Activated naive CD8-positive, alpha-beta T cell treated with anti-CD3 and anti-CD28 coated beads, Interleukin-2, amount 10 ng/mL, durations not matched to agents 7 days and 5 days (primary cell): ENCODE results near the gene KRTAP10-6. TPM values are rescaled to one million over a fixed set of nuclear protein-coding genes. Genes with fewer than 3 reads are reported as not detected.
A peak's percentile ranks its signal among the peaks of the same experiment; 100 is the strongest.
"Not testable (repeated sequence)": the region's sequence is repeated elsewhere in the genome, so short reads cannot be mapped to it uniquely, and the experiment has no call there.

ENCODE experiments used
- ATAC-seq: fragments of 150-1000 bp; cut with Tn5 transposase; one replicate; pipeline ENCODE4 v1.10.0; 2021; ENCODE audit warnings: low read depth, moderate library complexity
- POLR2A ChIA-PET: fragments of 350-600 bp; sonication (Branson Sonifier 250); formaldehyde crosslinking; loops from one replicate; lab custom pipeline; 2021; ENCODE audit warnings: antibody characterized with exemption; lab: Charles Lee
- DNase-seq: peaks from one replicate; pipeline ENCODE4 v3.0.0; 2021
- H3K27ac Mint-ChIP-seq: one replicate; pipeline ENCODE4 v1.8.0; 2022; ENCODE audit warnings: mild to moderate bottlenecking, mixed read lengths
- H3K27me3 Mint-ChIP-seq: one replicate; pipeline ENCODE4 v1.8.0; 2022; ENCODE audit warnings: mild to moderate bottlenecking, moderate library complexity, mixed read lengths
- H3K36me3 Mint-ChIP-seq: one replicate; pipeline ENCODE4 v1.8.0; 2021; ENCODE audit warnings: mild to moderate bottlenecking, mixed read lengths
- H3K4me1 Mint-ChIP-seq: one replicate; pipeline ENCODE4 v1.8.0; 2021; ENCODE audit warnings: mixed read lengths
- H3K4me3 Mint-ChIP-seq: one replicate; pipeline ENCODE4 v1.8.0; 2022; ENCODE audit warnings: mild to moderate bottlenecking, moderate library complexity, mixed read lengths
- H3K9me3 Mint-ChIP-seq: one replicate; pipeline ENCODE4 v1.8.0; 2021; ENCODE audit warnings: mixed read lengths
- total RNA-seq, 2 experiments: library from RNA; stranded (reverse); gene quantifications; one replicate each; pipeline ENCODE4 v1.2.3, GENCODE V29; 2021

KRTAP10-6 gene
- total RNA-seq, 2 experiments from 2014 or later, result not detected

- Mint-ChIP-seq H3K4me3 (no peak overlapping the region), H3K27ac (no peak overlapping the region), H3K27me3 (peaks cover 21% of the 10 kb centered on the region), H3K4me1 (peaks cover 1% of the 10 kb centered on the region), H3K36me3 (no peaks in the 10 kb centered on the region), H3K9me3 (no peaks in the 10 kb centered on the region)
- DNase-seq, result no peak
- no peak for ATAC-seq
- POLR2A ChIA-PET, result no interaction called here
Observed at GRCh38 chr21:44589586-44590305, 2.6 kb downstream of the KRTAP10-6 start.

GRCh38 chr21:44589094-44589493 lies 3.2 kb downstream of the KRTAP10-6 start:
- Mint-ChIP-seq H3K4me3 (no peak overlapping the region), H3K27me3 (peaks cover 21% of the 10 kb centered on the region), H3K4me1 (peaks cover 1% of the 10 kb centered on the region), H3K36me3 (no peaks in the 10 kb centered on the region), H3K9me3 (no peaks in the 10 kb centered on the region), H3K27ac (no peak overlapping the region)
- DNase-seq, result no peak
- no peak for ATAC-seq
- POLR2A ChIA-PET, result no interaction called here

- POLR2A ChIA-PET, result no interaction called here
Observed at GRCh38 chr21:44585892-44586291, 6.4 kb downstream of the KRTAP10-6 start.

GRCh38 chr21:44583800-44584147 lies 8.5 kb downstream of the KRTAP10-6 start:
- Mint-ChIP-seq H3K4me1 (no peaks in the 10 kb centered on the region), H3K27me3 (peaks cover 28% of the 10 kb centered on the region), H3K27ac (no peak overlapping the region), H3K4me3 (no peak overlapping the region), H3K9me3 (peaks cover 15% of the 10 kb centered on the region), H3K36me3 (peaks cover 2% of the 10 kb centered on the region)
- POLR2A ChIA-PET, result no interaction called here
- no peak for DNase-seq
- peak; percentile 45 for ATAC-seq

More at GRCh38 chr21:44585892-44586291, 6.4 kb downstream of the KRTAP10-6 start:
- ATAC-seq (no peak), DNase-seq (no peak)
- Mint-ChIP-seq H3K4me3 (no peak overlapping the region), H3K4me1 (no peaks in the 10 kb centered on the region), H3K9me3 (peaks cover 9% of the 10 kb centered on the region), H3K27ac (no peak overlapping the region), H3K27me3 (peaks cover 25% of the 10 kb centered on the region), H3K36me3 (peaks cover 2% of the 10 kb centered on the region)

GRCh38 chr21:44583089-44583799 lies 9.1 kb downstream of the KRTAP10-6 start:
- Mint-ChIP-seq H3K4me3 (no peak overlapping the region), H3K27ac (no peak overlapping the region), H3K27me3 (peaks cover 28% of the 10 kb centered on the region), H3K4me1 (no peaks in the 10 kb centered on the region), H3K9me3 (peaks cover 16% of the 10 kb centered on the region), H3K36me3 (peaks cover 2% of the 10 kb centered on the region)
- DNase-seq (no peak), ATAC-seq (no peak)
- POLR2A ChIA-PET, result no interaction called here

GRCh38 chr21:44582055-44582454 lies 10.2 kb downstream of the KRTAP10-6 start:
- no peak for DNase-seq
- POLR2A ChIA-PET, result no interaction called here
- Mint-ChIP-seq H3K9me3 (peaks cover 23% of the 10 kb centered on the region), H3K36me3 (peaks cover 2% of the 10 kb centered on the region), H3K27ac (no peak overlapping the region), H3K27me3 (peaks cover 19% of the 10 kb centered on the region), H3K4me1 (no peaks in the 10 kb centered on the region), H3K4me3 (no peak overlapping the region)
- no peak for ATAC-seq

GRCh38 chr21:44581158-44581557 lies 11.1 kb downstream of the KRTAP10-6 start:
- H3K27me3 Mint-ChIP-seq, result peaks cover 15% of the 10 kb centered on the region
- no peak for ATAC-seq
- H3K36me3 Mint-ChIP-seq, result peaks cover 2% of the 10 kb centered on the region
- no peak for DNase-seq
- H3K27ac Mint-ChIP-seq, result no peak overlapping the region
- H3K4me3 Mint-ChIP-seq, result no peak overlapping the region
- POLR2A ChIA-PET, result no interaction called here
- no peaks in the 10 kb centered on the region for H3K4me1 Mint-ChIP-seq
- H3K9me3 Mint-ChIP-seq, result peaks cover 26% of the 10 kb centered on the region

GRCh38 chr21:44580231-44580821 lies 12.0 kb downstream of the KRTAP10-6 start, which contains the start of gene KRTAP10-5:
KRTAP10-5 (minus strand) TSS chr21:44580604; CDS start chr21:44580578, 26 bp downstream.
- peaks cover 11% of the 10 kb centered on the region for H3K27me3 Mint-ChIP-seq
- DNase-seq, ATAC-seq, POLR2A ChIA-PET, H3K27ac Mint-ChIP-seq, H3K36me3 Mint-ChIP-seq, H3K4me3 Mint-ChIP-seq, H3K4me1 Mint-ChIP-seq: not testable (repeated sequence)
- H3K9me3 Mint-ChIP-seq, result peaks cover 31% of the 10 kb centered on the region

GRCh38 chr21:44579833-44580144 lies 12.5 kb downstream of the KRTAP10-6 start:
- no peak overlapping the region for H3K27ac Mint-ChIP-seq
- ATAC-seq (no peak), DNase-seq (no peak)
- H3K4me3 Mint-ChIP-seq, result no peak overlapping the region
- H3K27me3 Mint-ChIP-seq, result peaks cover 7% of the 10 kb centered on the region
- no peaks in the 10 kb centered on the region for H3K4me1 Mint-ChIP-seq
- H3K36me3 Mint-ChIP-seq, result peaks cover 2% of the 10 kb centered on the region
- H3K9me3 Mint-ChIP-seq, result peaks cover 31% of the 10 kb centered on the region
- POLR2A ChIA-PET, result no interaction called here

- Mint-ChIP-seq H3K27me3 (peaks cover 7% of the 10 kb centered on the region), H3K36me3 (peaks cover 2% of the 10 kb centered on the region), H3K4me1 (no peaks in the 10 kb centered on the region), H3K4me3 (no peak overlapping the region), H3K9me3 (peaks cover 31% of the 10 kb centered on the region), H3K27ac (no peak overlapping the region)
- ATAC-seq (no peak), DNase-seq (no peak)
- POLR2A ChIA-PET, result no interaction called here
Observed at GRCh38 chr21:44579056-44579832, 13.1 kb downstream of the KRTAP10-6 start.

- POLR2A ChIA-PET, result no interaction called here
- Mint-ChIP-seq H3K36me3 (peaks cover 2% of the 10 kb centered on the region), H3K4me3 (no peak overlapping the region), H3K4me1 (no peaks in the 10 kb centered on the region), H3K27ac (no peak overlapping the region), H3K9me3 (peaks cover 31% of the 10 kb centered on the region), H3K27me3 (peaks cover 7% of the 10 kb centered on the region)
- ATAC-seq (no peak), DNase-seq (no peak)
Observed at GRCh38 chr21:44578371-44579055, 13.8 kb downstream of the KRTAP10-6 start.

GRCh38 chr21:44576025-44576420 lies 16.3 kb downstream of the KRTAP10-6 start:
- H3K4me3 Mint-ChIP-seq, result no peak overlapping the region
- POLR2A ChIA-PET, result no interaction called here
- H3K36me3 Mint-ChIP-seq, result peaks cover under 1% of the 10 kb centered on the region
- H3K4me1 Mint-ChIP-seq, result no peaks in the 10 kb centered on the region
- peaks cover 23% of the 10 kb centered on the region for H3K9me3 Mint-ChIP-seq
- ATAC-seq (no peak), DNase-seq (no peak)
- peaks cover 3% of the 10 kb centered on the region for H3K27me3 Mint-ChIP-seq
- no peak overlapping the region for H3K27ac Mint-ChIP-seq
